ENCODE measurements around the gene CTXND2. TPM values are rescaled to one million over a fixed set of nuclear protein-coding genes. Genes with fewer than 3 reads are reported as not detected.

CTXND2 gene
- total and polyA plus RNA-seq, 2 of the 13 experiments (the other 11 are each of a cell fraction or from before 2014, with no cell fraction given), result not detected

DNA sequence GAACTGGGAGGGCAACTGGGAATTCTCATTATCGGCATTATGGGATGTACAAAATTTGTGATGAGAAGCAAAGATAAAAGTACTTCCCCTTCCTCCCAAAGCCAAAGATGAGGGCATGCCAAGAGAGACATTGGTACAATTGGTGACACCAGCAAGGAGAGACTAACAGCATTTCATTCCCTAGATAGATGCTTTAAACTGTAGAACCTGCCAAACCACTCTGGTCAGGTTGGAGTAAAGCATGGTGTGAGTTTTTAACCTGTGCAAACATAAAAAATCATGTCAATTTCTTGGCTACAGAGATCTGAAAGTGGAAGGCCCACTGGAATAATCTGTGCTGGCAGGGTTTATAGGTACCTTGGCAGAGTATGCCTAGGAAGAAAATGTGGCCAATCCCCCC lies 19.4 kb downstream of the CTXND2 start:
- Histone ChIP-seq H3K27me3 (ENCODE audit: control insufficient read depth in 1 of 2, insufficient read depth in 2 of 2, low read length in 2 of 2) (no peaks in the 10 kb centered on the region), H3K4me3 (replicated peaks in 1 of 3; ENCODE audit: insufficient read depth in 1 of 3, low read depth in 2 of 3, low read length in 3 of 3) (no peak overlapping the region), H4K20me1 (ENCODE audit: insufficient read depth, low read length) (no peaks in the 10 kb centered on the region), H2AFZ (ENCODE audit: low read length) (no peak overlapping the region), H3K9ac (ENCODE audit: insufficient read depth, low read depth, low read length) (no peak overlapping the region), H3K9me3 (ENCODE audit: low read length) (no peaks in the 10 kb centered on the region), H3K36me3 (replicated peaks in 1 of 2; ENCODE audit: control insufficient read depth in 1 of 2, insufficient read depth in 2 of 2, low read length in 2 of 2) (no peaks in the 10 kb centered on the region), H3K4me1 (ENCODE audit: insufficient read depth, low read length) (no peaks in the 10 kb centered on the region), H3K4me2 (ENCODE audit: low read depth, low read length) (no peak overlapping the region), H3K27ac (ENCODE audit: extremely low read length, insufficient read depth, low read length) (no peak overlapping the region), H3K79me2 (ENCODE audit: insufficient read depth, low read length) (no peaks in the 10 kb centered on the region)
- CTCF ChIA-PET (ENCODE audit: low intra/inter-chr PET ratio, low total read pairs), result no interaction called here
- in situ Hi-C loops (cut with HindIII; ENCODE audit: extremely low pct_ligation_motif_present, low pct_unique_long_range_greater_than_20kb) (no loop called here), intact Hi-C loops (cut with micrococcal nuclease; ENCODE audit: unreplicated experiment) (no loop called here)
- FAIRE-seq, result no peak
- no TSS peak for BruUV-seq (replicated peaks)
- no peak for TF ChIP-seq ZNF121 (CRISPR knock-in tag; IDR thresholded peaks at IDR 0.05)
- TF ChIP-seq ZNF557 (CRISPR knock-in tag; IDR thresholded peaks at IDR 0.05), result no peak
- TF ChIP-seq ZNF788 (CRISPR knock-in tag; IDR thresholded peaks at IDR 0.05; ENCODE audit: borderline replicate concordance), result no peak
- TF ChIP-seq ZIK1 (CRISPR knock-in tag; IDR thresholded peaks at IDR 0.05; ENCODE audit: borderline replicate concordance, low read depth), result no peak
- no peak for TF ChIP-seq ZSCAN22 (CRISPR knock-in tag; IDR thresholded peaks at IDR 0.05)
- no peak for TF ChIP-seq ZFP62 (CRISPR knock-in tag; IDR thresholded peaks at IDR 0.05)
- TF ChIP-seq ZNF776 (CRISPR knock-in tag; IDR thresholded peaks at IDR 0.05), result no peak
- TF ChIP-seq, protein P1, sequence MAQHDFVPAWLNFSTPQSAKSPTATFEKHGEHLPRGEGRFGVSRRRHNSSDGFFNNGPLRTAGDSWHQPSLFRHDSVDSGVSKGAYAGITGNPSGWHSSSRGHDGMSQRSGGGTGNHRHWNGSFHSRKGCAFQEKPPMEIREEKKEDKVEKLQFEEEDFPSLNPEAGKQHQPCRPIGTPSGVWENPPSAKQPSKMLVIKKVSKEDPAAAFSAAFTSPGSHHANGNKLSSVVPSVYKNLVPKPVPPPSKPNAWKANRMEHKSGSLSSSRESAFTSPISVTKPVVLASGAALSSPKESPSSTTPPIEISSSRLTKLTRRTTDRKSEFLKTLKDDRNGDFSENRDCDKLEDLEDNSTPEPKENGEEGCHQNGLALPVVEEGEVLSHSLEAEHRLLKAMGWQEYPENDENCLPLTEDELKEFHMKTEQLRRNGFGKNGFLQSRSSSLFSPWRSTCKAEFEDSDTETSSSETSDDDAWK (CRISPR knock-in tag; IDR thresholded peaks at IDR 0.05), result no peak
- TF ChIP-seq FOXP1 (IDR thresholded peaks at IDR 0.05), result no peak
- no peak for TF ChIP-seq FOXP1 (CRISPR knock-in tag; IDR thresholded peaks at IDR 0.05)
- TF ChIP-seq ZNF224 (CRISPR knock-in tag; IDR thresholded peaks at IDR 0.05), result no peak
- TF ChIP-seq ZNF616 (CRISPR knock-in tag; IDR thresholded peaks at IDR 0.05; ENCODE audit: low read depth), result no peak
- no peak for TF ChIP-seq IRF1 (CRISPR knock-in tag; IDR thresholded peaks at IDR 0.05; ENCODE audit: low read depth)
- no peak for TF ChIP-seq PCBP2 (optimal IDR thresholded peaks at IDR 0.05; ENCODE audit: low read depth, low read length, poor library complexity, severe bottlenecking)
- no peak for TF ChIP-seq ETS1 (CRISPR knock-in tag; IDR thresholded peaks at IDR 0.05)
- TF ChIP-seq, protein P2, sequence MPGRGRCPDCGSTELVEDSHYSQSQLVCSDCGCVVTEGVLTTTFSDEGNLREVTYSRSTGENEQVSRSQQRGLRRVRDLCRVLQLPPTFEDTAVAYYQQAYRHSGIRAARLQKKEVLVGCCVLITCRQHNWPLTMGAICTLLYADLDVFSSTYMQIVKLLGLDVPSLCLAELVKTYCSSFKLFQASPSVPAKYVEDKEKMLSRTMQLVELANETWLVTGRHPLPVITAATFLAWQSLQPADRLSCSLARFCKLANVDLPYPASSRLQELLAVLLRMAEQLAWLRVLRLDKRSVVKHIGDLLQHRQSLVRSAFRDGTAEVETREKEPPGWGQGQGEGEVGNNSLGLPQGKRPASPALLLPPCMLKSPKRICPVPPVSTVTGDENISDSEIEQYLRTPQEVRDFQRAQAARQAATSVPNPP (CRISPR knock-in tag; IDR thresholded peaks at IDR 0.05), result no peak
- TF ChIP-seq SIN3B (IDR thresholded peaks at IDR 0.05; ENCODE audit: low read length), result no peak
- ATAC-seq, result no peak
- WGBS (ENCODE audit: low lambda C conversion rate), result 76% methylated on average over 1 of the region's 1 CpG
- POLR2A ChIA-PET, result no interaction called here
- DNase-seq (ENCODE audit: low spot score), result no peak
